Measurements from ENCODE around the gene TLR10.

The TLR10 gene

GRCh38 chr4:38738940-38739803, 43.6 kb downstream of the TLR10 start:
- no peak overlapping the region for H3K4me3 ChIP-seq (ENCODE audit: low read length)

GRCh38 chr4:38735870-38736269, 46.9 kb downstream of the TLR10 start:
- no peak for TF ChIP-seq CTCF (IDR thresholded peaks at IDR 0.05; ENCODE audit: insufficient read depth, low read depth, low read length, missing control alignments)

More at GRCh38 chr4:38738940-38739803, 43.6 kb downstream of the TLR10 start:
- peak; percentile 82 for DNase-seq (ENCODE audit: low read depth)
- TF ChIP-seq CTCF (IDR thresholded peaks at IDR 0.05; ENCODE audit: insufficient read depth, low read depth, low read length, missing control alignments): no peak

GRCh38 chr4:38734911-38735310, 47.9 kb downstream of the TLR10 start:
- no peak overlapping the region for H3K4me3 ChIP-seq (ENCODE audit: low read length)
- no peak for DNase-seq (ENCODE audit: low read depth)
- TF ChIP-seq CTCF (IDR thresholded peaks at IDR 0.05; ENCODE audit: insufficient read depth, low read depth, low read length, missing control alignments): no peak

More at GRCh38 chr4:38735870-38736269, 46.9 kb downstream of the TLR10 start:
- DNase-seq (ENCODE audit: low read depth): no peak
- H3K4me3 ChIP-seq (ENCODE audit: low read length): no peak overlapping the region

- no peak for DNase-seq (ENCODE audit: low read depth)
Observed at GRCh38 chr4:38734446-38734845, 48.3 kb downstream of the TLR10 start.

GRCh38 chr4:38733663-38734062, 49.1 kb downstream of the TLR10 start:
- no peak for TF ChIP-seq CTCF (IDR thresholded peaks at IDR 0.05; ENCODE audit: insufficient read depth, low read depth, low read length, missing control alignments)
- DNase-seq (ENCODE audit: low read depth): no peak
- no peak overlapping the region for H3K4me3 ChIP-seq (ENCODE audit: low read length)

More at GRCh38 chr4:38734446-38734845, 48.3 kb downstream of the TLR10 start:
- no peak for TF ChIP-seq CTCF (IDR thresholded peaks at IDR 0.05; ENCODE audit: insufficient read depth, low read depth, low read length, missing control alignments)
- no peak overlapping the region for H3K4me3 ChIP-seq (ENCODE audit: low read length)

- TF ChIP-seq CTCF (IDR thresholded peaks at IDR 0.05; ENCODE audit: insufficient read depth, low read depth, low read length, missing control alignments): peak; percentile 86
- H3K4me3 ChIP-seq (ENCODE audit: low read length): no peak overlapping the region
- DNase-seq (ENCODE audit: low read depth): peak; percentile 66
Observed at GRCh38 chr4:38730830-38731646, 51.8 kb downstream of the TLR10 start.
